BJ (cell line): ENCODE data around the gene PCDH9. TPM values are rescaled to one million over a fixed set of nuclear protein-coding genes. Genes with fewer than 3 reads are reported as not detected.

Experiments used
- CTCF ChIA-PET: fragments of 350-600 bp; formaldehyde crosslinking; extraction: SDS; loops from one replicate; lab custom pipeline; 2021; ENCODE audit warnings: antibody characterized with exemption, inconsistent platforms; lab: Yijun Ruan, JAX
- POLR2A ChIA-PET: fragments of 300-600 bp; sonication (Branson Sonifier 250); formaldehyde crosslinking; extraction: SDS; loops from one replicate; lab custom pipeline; 2021; ENCODE audit warnings: antibody characterized with exemption; lab: Charles Lee
- DNase-seq: peaks from one replicate; pipeline ENCODE4 v3.0.0-alpha.2; 2011; ENCODE audit warnings: low read depth
- H3K27me3 ChIP-seq: 2 replicates; pipeline ENCODE4 v1.6.0; 2011; ENCODE audit warnings: low read length; ENCODE audit not compliant: control insufficient read depth, insufficient read depth
- H3K36me3 ChIP-seq: 2 replicates; pipeline ENCODE4 v1.5.1; 2011; ENCODE audit warnings: low read length; ENCODE audit not compliant: control insufficient read depth, insufficient read depth
- H3K4me3 ChIP-seq: 2 replicates; pipeline ENCODE4 v1.5.1; 2011; ENCODE audit warnings: low read depth, mild to moderate bottlenecking, control low read depth, low read length
- polyA plus RNA-seq: library from polyadenylated mRNA; depleted of rRNA; stranded (reverse); fragments of >200 nt; gene quantifications from 2 replicates; pipeline ENCODE4 v1.2.3, GENCODE V29; 2011
- TF ChIP-seq, protein P1 (sequence below): IDR thresholded peaks from 2 replicates; pipeline ENCODE4 v1.5.1; 2011; ENCODE audit warnings: low read depth, mild to moderate bottlenecking, control low read depth, inconsistent platforms, low read length, moderate library complexity; ENCODE audit not compliant: insufficient read depth

Gene PCDH9
- polyA plus RNA-seq, 1 experiment, result 2.3 TPM

DNA sequence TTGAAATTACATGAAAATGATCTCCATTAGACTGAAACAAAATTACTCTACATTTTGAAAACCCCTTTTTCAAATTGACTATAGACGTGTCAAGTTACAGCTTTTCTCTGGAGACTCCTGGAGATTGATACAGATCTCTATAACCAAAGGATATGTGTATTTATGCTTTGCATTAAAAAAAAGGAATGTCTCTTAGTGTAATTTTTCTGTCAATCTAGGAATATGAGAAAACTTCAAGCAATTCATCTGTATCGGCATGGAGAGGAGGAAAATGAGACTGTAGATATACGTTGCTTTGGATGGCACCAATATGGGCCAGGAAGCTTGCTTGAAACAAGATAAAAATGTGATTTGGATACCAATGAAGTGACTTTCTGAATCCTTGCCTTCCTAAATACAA, 286.6 kb downstream of the PCDH9 start:
- TF ChIP-seq, protein P1, sequence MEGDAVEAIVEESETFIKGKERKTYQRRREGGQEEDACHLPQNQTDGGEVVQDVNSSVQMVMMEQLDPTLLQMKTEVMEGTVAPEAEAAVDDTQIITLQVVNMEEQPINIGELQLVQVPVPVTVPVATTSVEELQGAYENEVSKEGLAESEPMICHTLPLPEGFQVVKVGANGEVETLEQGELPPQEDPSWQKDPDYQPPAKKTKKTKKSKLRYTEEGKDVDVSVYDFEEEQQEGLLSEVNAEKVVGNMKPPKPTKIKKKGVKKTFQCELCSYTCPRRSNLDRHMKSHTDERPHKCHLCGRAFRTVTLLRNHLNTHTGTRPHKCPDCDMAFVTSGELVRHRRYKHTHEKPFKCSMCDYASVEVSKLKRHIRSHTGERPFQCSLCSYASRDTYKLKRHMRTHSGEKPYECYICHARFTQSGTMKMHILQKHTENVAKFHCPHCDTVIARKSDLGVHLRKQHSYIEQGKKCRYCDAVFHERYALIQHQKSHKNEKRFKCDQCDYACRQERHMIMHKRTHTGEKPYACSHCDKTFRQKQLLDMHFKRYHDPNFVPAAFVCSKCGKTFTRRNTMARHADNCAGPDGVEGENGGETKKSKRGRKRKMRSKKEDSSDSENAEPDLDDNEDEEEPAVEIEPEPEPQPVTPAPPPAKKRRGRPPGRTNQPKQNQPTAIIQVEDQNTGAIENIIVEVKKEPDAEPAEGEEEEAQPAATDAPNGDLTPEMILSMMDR, result no peak
- DNase-seq, result no peak
- CTCF ChIA-PET, result no interaction called here
- Histone ChIP-seq H3K36me3 (no peaks in the 10 kb centered on the region), H3K27me3 (no peaks in the 10 kb centered on the region), H3K4me3 (no peak overlapping the region)
- POLR2A ChIA-PET, result no interaction called here

- Histone ChIP-seq H3K36me3 (no peaks in the 10 kb centered on the region), H3K4me3 (no peak overlapping the region), H3K27me3 (no peaks in the 10 kb centered on the region)
- ChIA-PET CTCF (no interaction called here), POLR2A (no interaction called here)
- TF ChIP-seq, protein P1, result no peak
- DNase-seq, result no peak
Measured at GRCh38 chr13:66940113-66940512, 290.0 kb downstream of the PCDH9 start.

DNA sequence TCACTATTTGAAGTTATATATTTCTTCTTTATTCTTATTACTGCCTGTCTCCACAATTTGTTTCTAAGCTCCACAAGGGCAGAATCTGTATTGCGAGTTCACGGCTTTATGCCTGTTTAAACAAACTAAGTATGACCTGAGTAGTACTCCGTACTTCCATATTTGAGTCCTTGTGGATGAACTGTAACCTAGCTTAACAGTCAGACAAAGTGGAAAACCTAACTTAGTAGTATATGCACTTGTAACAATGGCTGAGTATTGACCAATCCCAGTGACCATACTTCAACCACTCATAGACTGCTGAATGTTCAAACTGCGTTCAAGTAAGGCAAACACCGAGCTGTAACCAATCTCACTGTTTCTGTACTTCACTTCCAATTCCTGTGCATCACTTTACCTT, 292.7 kb downstream of the PCDH9 start:
- Histone ChIP-seq H3K36me3 (no peaks in the 10 kb centered on the region), H3K27me3 (no peaks in the 10 kb centered on the region), H3K4me3 (no peak overlapping the region)
- ChIA-PET POLR2A (no interaction called here), CTCF (no interaction called here)
- TF ChIP-seq, protein P1, result no peak
- no peak for DNase-seq

DNA sequence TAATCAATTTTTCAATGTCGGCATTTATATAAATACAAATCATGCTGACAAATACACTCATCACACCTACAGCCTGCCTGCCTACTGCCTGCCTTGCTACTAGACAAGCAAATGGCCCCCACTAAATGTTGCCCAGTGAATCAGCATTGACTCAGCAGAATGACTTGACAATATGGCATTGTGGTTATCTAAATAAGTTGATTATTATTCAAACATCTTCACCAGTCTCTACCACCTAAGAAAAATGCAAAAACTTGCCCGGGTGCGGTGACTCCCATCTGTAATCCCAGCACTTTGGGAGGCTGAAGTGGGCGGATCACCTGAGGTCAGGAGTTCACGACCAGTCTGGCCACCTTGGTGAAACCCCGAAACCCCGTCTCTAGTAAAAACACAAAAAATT, 296.1 kb downstream of the PCDH9 start:
- DNase-seq, result no peak
- ChIA-PET POLR2A (no interaction called here), CTCF (interaction anchor here (0.6 kb wide), 1 partner anchor 305 kb away, joined by 3 read pairs; no protein-coding TSS in a partner anchor)
- no peaks in the 10 kb centered on the region for H3K27me3 ChIP-seq
- no peaks in the 10 kb centered on the region for H3K36me3 ChIP-seq
- TF ChIP-seq, protein P1, result no peak
- H3K4me3 ChIP-seq, result no peak overlapping the region

- CTCF ChIA-PET, result no interaction called here
- TF ChIP-seq, protein P1, result no peak
- Histone ChIP-seq H3K27me3 (no peaks in the 10 kb centered on the region), H3K4me3 (no peak overlapping the region), H3K36me3 (no peaks in the 10 kb centered on the region)
- POLR2A ChIA-PET, result no interaction called here
- no peak for DNase-seq
Measured at GRCh38 chr13:66933527-66933926, 296.6 kb downstream of the PCDH9 start.
